Glomerular visceral epithelial cell (primary cell): ENCODE results near the gene SUGCT.

Experiments
- DNase-seq: peaks from one replicate; pipeline ENCODE4 v3.0.0-alpha.2; 2016; ENCODE audit errors: extremely low spot score

Gene SUGCT

DNA sequence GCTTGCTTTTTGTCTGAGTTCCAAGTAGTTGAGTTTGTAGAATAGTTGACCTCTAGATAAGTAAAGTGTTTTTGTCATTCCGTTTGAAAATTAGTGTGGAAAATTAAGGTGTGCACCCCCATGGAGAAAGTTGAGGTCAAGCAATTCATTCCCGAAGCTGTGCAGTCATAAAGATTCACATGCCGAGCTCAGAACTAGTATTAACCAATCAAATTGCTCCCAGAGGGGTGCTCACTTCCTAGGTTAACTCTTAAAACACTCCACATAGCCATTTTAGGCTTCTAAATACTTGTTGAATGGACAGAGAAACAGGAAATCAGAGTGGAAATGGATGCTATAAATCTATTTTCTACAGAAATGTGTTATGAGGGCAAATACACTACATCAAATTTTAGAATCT, 638.9 kb downstream of the SUGCT start:
- no peak for DNase-seq

DNA sequence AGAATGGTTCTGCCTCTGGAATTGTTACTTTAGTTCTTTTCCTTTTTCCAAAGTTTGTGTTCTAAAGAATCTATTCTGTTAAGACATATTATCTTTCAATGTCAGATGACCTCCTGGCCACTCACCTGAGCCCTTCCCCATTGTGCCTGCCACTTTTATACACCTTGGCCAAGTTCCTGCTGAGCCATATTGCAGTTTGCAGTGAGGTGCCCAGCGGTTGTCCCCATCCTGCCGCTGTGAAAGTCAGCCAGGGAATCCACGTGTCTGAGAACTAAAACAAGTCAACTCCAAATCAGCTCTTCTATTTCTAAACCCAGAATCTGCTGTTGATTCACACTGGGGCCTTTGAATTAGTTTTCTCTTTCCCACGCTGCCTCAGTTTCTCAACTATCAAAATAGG, 641.1 kb downstream of the SUGCT start:
- DNase-seq = no peak

DNA sequence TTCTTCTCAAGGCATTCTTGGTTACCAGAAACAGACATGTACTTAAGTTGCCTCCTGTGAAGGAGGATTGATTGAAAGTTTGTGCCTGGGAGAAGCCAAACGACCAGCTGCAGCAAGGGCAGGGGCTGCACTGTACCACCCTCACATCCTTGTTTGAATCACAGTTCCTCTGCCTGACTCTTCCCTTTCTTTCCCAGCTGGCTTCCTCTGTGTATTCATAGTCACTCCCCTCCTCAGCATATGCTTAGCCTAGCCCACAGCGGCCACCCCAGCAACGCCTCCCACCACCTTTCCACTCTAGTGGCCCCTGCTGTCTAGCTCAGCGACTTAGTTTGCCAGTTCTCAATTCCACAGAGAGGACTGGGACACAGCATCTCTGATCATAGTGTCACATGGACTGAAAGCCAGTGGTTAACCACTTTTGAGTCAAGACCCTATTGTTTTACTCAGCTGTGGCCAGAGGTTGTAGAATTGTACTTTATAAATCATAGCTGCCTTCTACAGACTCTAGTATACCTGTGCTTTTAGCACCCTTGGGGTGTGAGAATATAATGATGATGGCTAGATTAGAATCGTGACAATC, 643.0 kb downstream of the SUGCT start:
- no peak for DNase-seq

DNA sequence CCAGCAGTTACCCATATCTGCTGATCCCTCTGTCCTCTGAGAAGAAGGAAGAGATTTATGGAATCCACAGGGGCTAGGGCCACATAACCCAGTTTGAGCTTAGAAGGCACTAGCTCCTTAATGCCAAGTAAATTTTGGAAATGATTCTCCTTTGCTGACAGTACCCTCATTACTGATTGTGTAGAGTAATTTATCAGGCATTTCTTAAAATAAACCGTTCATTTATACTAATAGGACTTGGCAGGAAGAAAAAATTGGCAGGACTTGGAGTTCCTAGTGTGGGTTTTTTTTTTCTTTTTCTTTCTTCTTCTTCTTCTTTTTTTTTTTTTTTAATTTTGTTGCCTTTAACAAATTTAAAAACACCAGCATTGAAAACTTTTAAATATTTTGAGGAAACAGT, 645.7 kb downstream of the SUGCT start:
- no peak for DNase-seq

DNA sequence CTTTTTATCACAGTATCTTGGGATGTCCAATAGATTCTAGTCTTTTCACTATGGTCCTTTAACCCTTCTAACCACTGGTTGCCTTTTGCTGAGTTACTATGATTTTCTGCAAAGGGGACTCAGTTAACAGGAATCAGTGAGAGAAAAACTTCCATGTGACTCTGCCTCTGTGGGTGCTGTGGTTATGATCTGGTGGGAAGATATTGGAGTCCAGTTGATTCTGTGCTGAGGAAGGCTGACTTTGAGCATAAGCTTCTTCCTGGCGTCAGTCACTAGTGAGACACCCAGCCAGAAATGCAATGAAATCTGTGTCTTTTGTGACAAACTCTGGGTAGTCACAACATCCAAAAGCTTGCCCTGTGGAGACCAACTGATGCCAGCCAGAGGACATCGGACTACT, 648.0 kb downstream of the SUGCT start:
- DNase-seq = no peak

DNA sequence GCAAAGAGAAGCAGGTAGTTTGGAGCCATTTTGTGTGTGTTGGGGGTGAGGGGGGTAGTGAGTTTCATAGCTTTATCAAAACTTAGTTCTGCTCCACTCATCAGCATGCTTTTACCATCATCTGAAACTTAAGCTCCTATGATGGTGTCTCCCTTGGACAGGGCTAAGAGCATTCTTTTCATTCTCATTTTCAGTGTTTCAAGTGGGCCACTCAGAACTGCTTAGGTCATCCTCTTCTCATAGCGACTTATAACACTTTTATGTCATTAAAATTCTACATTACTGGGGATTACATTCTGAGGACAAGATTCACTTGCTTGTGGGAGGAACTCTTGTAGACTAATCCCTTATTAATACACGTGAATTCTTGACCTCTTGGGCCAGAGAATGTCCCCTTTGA, 649.4 kb downstream of the SUGCT start:
- no peak for DNase-seq

DNA sequence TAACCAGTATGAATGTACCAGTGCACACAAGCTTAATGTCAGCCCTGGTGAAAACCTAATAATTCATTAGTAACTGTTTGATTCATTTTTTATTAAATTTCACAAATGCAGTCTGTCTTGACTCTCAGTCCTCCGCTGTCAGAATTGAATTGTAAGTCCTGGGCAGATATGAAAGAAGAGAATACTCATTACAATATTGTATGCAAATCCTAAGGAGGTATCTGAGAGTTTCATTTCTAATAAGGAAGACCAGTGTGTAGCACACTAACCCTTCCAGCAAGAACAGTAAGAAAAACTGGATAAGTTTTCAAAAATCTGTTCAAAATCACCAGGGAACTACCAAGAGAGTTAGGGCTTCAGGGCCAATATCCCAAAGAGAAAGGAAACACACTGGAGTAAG, 652.1 kb downstream of the SUGCT start:
- no peak for DNase-seq

DNA sequence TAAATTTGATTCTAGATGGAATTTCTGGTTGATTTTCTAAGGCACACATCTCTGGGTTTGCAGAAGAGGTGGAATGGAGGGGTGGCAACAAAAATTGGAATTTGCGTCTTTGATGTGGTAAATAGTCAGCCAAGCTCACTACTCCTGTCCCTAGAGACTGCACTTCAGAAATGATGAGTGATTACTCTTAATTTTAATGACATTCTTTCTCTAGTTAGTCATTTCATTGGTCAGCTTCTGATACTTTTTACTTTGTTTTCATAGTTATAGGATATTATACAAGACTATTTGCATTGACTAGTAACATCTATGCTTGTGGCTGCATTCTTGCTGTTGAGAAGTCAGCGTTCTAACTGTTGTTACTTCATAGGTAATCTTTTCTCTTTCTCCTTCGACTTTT, 658.3 kb downstream of the SUGCT start:
- DNase-seq = peak; percentile 4

DNA sequence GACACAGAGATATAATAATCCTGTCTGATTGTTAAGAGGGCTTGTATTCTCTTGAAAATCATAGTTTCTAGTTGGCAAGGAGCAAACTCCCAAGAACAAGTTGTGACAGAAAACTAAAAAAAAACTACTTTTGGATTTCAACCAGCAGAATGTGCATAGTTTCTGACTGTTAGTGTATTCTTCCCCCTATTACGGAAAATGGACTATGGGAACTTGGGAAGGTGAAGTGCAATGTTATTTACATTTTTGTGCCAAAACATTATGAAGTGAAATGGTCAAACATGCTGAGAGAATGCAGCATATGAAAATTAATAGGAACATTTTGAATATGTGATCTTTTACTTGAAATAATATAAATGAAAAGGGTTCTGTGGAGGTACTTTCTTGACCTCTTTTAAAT, 660.8 kb downstream of the SUGCT start:
- no peak for DNase-seq

DNA sequence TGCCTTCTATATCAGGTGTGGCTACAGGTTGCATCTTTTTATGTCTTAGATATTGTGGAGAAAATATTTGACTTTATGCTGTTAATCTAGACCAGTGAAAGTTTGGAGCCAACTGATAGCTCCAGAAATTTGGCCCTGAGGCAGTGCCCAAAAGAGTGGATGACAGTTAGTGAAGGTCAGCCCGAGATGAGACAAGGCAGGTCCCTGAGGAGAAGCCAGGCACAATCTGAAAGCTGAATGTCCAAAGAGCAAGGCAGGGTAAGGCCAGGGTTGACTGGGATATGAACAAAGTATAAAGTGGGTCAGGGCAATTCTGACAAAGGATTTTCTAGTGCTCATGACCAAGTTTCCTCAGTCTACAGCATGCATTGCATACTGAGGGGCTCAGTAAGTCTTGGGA, 661.9 kb downstream of the SUGCT start:
- DNase-seq = no peak

DNA sequence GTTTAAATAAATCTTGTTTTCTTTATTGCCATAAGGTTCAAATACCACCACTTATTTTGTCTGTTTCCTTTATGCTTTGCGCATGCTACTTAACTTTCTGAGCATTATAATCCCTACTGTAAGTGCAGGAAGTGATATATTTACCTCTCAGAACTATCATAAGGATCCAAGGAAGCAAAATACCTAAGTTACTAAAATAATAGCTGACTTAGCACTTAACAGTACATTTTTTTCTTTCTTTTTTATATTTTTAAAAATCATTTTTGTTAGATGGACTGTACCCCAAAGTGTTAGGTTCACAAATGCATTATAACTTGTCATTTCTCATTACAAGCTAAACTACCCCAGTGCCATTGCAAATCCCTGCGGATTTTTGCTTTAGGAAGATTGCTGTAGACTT, 663.8 kb downstream of the SUGCT start:
- no peak for DNase-seq

DNA sequence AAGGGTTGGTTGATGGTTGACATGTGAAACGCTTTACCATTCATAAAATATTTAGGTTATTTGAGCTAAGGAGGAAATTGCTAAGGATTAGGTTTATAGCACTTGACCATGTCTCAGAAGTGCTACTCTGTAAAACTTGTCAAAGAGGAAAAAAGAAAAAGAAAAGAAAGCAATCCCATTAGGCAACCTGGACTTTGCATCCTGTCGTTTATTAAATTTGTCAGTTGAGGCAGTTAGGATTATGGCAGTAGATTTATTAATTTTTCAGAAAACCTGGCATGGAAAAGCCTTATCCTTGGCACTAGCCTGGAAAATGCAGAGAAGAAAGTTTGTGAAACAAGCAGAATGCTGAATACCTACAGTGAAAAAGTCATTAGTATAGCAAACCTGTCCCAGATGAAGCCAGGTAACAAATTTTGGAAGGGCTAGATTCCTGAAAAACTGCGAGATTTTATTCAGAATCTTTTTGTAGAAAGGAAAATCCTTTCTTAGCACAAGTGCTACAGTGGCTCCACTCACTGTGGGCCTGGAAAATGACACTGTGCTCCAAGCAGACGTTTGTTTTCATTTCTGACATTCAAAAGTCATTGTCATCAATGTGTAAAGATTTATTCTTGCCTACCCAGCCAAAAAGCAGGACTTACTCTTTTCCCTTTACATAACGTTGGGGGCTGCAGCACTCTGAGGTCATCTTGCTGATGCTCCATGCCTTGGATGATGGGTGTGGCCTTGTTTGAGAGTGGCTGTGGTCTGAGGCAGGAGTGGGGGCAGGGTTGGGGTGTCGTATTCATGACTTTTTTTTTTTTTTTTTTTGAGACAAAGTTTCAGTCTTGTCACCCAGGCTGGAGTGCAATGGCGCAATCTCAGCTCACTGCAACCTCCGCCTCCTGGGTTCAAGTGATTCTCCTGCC, 664.9 kb downstream of the SUGCT start:
- no peak for DNase-seq

DNA sequence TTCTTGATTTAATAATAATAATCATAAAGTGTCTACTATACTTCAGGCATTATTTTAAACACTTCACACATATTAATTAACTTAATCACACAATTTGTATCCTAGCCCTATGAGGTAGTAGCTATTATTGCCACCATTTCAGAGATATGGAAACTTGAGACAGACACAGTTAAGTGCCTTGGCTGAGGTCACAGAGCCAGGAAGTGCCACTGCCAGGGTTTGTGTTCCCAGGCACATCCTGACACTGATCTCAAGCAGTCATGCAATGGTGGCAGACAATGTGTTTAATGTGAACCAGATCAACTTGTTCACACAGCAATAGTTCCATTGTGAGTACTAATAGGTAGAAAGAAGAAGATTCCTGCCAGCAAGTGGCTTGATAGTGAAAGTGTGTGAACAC, 666.0 kb downstream of the SUGCT start:
- no peak for DNase-seq

DNA sequence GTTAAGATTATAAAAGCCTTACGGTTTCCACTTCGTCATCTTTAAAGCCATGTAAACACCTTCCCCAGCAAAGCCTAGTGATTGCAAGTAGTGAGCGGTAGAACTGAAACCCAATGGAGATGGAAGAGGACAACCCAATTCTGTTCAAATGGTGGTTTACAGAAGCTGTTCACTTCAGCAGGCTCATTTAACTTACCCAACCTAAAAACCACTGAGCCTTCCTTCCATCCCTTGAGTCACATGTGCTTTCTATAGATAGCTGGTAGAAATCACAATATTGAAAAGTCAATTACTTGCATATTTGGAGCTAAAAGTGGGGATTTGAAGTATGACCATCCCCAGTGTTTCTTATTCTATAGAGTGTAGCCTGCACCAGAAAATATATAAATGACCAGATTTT, 667.7 kb downstream of the SUGCT start:
- DNase-seq = no peak

DNA sequence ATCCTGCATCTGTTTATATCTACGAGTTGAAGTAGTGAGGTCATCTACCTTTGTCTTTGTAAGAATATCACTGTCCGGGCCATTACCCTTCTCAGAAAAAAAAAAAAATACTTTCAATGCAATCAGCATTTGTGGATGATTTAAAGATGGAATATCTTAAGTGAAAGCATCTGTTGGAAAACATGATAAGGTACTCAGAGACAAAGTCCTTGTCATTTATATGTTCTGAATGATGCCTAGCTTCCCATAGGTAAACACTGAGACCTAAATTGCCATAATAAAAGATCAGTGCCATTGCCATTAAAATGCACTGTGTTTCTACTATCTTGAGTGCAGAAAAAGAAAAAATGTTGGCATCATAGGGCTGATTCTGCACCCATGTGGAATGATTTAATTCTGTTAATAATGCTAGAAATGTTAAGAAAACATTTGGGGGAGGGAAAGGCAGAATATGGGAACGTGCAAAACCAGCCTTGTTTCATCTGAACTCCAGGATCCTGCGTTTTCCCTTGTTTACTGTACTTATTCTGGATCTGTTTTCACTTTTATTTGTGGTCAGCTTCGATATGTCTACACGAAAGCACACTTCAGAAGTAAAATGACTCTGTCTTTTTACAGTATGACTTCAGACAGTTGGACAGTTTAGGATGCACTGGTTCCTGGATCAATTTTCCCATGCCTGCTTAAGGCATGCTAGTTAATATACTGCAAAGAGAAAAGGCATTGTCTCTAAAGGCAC, 669.8 kb downstream of the SUGCT start:
- DNase-seq = no peak

DNA sequence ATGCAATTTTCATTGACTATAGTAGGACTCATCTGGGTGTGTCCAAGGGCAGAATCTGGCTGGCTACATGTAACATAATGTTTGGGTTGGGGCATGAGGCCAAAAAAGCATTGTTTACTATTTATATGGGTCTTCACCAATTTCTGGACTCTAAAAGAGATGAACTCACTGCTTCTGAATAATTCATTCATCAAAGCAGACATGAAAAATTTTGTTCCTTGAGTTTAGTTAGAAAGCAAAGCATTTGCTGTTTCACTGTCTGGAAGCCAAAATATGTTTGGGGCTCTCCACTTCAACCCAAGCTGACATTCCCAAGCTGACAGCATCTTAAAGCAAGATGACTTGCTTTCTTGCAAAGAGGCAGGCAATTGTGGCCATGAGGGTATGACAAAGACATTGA, 670.6 kb downstream of the SUGCT start:
- no peak for DNase-seq

DNA sequence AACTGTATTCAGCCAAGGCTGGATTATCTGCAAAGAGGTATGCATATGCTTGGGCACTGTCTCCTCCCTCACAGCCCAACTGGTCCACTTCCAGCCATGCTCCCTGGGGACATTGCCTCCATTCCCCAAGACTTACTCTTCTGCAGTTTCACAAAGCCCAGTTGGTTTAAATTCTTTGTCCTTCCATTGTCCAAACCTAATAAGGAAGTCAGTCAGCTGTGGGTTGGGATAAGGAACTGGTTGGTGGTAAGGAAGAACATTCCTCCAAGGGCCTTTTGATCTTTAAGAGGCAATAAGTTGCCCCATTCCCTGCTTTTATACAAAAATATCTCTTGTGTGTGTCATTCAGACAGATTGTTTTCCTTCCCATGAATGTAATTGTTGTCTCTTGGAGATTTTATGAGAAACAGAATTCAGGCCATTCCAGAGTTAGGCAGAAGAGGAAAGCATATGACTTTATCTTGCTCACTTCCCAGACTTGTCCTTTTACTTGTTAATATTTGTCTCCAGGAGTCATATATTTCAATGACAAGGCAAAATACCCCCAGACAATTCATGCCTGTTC, 673.7 kb downstream of the SUGCT start:
- peak; percentile 18 for DNase-seq

DNA sequence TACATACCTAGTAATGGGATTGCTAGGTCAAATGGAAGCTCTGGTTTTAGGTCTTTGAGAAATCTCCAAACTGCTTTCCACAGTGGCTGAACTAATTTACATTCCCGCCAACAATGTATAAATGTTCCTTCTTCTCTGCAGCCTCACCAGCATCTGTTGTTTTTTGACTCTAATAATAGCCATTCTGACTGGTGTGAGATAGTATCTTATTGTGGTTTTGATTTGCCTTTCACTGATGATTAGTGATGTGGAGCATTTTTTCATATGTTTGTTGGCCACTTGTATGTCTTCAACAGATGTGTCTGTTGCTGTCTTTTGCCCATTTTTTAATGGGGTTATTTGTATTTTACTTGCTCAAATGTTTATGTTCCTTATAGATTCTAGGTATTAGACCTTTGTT, 675.5 kb downstream of the SUGCT start:
- DNase-seq = no peak

DNA sequence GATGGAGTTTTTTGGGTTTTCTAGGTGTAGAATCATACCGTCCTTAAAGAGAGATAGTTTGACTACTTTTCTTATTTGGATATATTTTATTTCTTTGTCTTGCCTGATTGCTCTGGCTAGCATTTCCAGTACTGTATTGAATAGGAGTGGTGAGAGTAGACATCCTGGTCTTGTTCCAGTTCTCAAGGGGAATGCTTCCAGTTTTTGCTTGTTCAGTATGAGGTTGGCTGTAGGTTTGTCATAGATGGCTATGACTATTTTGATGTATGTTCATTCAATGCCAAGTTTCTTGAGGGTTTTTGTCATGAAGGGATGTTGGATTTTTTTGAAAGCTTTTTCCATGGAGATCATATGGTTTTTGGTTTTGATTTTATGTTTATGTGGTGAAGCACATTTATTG, 676.9 kb downstream of the SUGCT start:
- no peak for DNase-seq

DNA sequence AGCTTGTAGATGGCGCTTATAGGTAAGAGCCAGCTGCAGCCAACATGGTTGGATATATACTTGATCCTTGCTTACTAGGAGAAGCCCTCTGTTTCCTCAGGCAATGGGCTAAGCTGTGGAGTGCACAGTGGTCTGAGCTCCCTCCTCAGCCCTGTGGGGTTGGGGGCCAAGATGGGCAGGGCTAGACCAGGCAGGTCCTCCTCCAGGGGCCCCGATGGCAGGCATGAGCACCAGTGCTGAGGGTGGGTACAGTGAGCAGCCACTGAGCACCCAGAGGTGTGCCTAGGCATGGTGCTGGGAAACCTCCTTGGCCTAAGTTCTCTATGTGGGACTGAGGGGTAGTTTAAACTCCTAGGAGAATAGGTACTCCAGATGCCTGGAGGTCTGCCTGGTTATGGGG, 680.2 kb downstream of the SUGCT start:
- no peak for DNase-seq

DNA sequence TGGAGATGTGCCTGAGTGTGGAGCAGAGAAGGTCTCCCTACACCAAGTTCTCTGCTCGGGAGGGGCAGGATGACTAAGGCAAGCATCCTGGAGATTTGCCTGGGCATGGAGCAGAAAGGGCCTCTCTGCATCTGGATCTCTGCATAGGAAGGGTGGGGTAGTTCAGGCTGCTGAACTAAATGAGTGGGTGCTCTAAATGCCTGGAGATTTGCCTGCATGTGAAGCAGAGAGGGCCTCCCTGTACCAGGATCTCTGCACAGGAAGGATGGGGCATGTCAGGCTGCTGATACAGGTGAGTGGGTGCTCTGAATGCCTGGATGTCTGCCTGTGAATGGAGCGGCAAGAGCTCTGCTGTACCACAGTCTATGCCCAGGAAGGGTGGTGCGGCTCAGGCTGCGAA, 680.7 kb downstream of the SUGCT start:
- DNase-seq = peak; percentile 39

DNA sequence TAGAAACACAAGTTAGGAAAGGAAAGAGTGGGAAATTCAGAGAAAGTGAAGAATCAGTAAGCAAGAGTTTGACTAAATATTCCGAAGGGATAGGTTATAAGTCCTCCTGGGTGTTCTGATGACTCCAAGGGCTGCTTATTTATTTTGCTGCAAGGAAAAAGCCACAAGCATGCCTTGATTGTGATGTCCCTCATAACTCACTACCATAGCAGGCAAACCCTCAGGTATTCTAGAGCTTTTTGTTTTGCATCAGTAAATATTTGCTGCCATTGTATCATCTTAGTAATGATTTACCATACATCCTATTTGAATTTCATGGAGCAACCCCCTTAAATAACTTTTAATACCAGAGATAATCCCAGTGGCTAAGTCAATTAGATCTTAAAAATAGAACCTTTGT, 688.1 kb downstream of the SUGCT start:
- DNase-seq = no peak

DNA sequence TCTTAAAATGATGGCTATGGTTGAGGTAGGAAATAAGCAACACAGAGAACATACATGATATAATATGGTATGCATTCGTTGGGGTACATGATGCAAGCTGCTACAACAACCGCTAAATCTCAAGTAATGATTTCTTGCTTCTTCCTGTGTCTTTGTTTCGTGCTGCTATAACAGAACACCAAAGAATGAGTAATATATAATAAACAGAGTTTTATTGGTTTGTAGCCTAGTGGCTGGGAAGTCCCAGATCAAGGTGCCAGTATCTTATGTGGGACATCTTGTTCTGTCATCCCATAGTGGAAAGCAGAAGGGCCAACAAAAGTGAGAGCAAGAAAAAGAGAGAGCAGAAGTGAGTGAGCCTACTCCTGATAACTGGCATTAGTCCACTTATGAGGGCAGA, 689.7 kb downstream of the SUGCT start:
- no peak for DNase-seq
